GM19455 (cell line): Measurements from ENCODE around the gene C2orf49.
A peak's percentile ranks its signal among the peaks of the same experiment; 100 is the strongest.
"Not testable (repeated sequence)": the region's sequence is repeated elsewhere in the genome, so short reads cannot be mapped to it uniquely, and the experiment has no call there.

Experiments
- ATAC-seq: cut with Tn5 transposase; IDR thresholded peaks from one replicate; pipeline ENCODE4 v1.9.1; 2021; ENCODE audit not compliant: unreplicated experiment

C2orf49 gene

DNA sequence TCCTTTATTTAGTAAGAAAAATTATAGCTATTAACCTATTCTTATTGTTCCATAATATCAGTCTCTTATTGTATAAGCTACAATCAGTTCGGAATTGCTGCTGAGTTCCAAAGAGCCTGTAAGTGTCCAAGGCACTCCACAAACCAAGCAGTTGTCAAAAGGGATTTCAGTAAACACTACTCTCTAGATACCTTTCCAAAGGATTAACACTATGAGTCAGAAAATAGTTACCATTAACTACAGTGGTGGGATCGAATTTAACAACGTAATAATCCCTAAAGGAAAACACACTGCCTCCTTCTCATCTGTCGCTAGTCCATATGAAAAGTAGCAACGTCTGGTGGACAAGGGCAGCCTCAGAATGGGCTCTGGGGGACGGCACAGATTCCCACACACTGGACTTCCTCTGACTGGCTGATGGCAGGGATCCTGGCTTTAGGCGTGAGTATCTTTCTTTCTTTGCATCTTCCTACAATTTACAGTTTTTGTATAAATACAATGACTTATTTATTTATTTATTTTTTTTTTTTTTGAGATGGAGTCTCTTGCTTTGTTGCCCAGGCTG is 16.6 kb upstream of the C2orf49 start:
- no peak for ATAC-seq

DNA sequence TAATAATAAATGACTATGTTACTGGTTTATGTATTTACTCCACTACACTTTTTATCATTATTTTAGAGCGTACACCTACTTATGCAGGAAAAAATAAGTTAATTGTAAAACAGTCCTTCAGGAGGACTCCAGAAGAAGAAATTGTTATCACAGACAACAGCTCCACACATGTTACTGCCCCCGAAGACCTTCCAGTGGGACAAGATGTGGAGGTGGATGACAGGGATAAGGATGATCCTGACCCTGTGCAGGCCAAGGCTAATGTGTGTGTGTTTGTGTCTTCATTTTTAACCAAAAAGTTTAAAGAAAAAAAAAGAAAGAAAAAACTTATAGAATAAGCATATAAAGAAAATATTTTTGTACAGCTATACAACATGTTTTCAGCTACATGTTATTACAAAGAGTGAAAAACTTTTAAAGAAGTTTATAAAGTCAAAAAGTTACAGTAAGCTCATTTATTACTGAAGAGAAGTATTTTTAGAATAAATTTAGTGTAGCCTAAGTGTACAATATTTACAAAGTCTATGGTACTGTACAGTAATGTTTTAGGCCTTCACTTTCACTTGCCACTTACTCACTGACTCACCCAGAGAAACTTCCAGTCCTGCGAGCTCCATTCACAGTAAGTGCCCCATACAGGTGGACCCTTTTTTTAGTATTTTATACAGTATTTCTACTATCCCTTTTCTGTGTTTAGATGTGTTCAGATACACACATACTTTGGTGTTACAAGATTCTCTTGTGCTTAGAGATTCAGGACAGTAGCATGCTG is 15.3 kb upstream of the C2orf49 start:
- no peak for ATAC-seq

DNA sequence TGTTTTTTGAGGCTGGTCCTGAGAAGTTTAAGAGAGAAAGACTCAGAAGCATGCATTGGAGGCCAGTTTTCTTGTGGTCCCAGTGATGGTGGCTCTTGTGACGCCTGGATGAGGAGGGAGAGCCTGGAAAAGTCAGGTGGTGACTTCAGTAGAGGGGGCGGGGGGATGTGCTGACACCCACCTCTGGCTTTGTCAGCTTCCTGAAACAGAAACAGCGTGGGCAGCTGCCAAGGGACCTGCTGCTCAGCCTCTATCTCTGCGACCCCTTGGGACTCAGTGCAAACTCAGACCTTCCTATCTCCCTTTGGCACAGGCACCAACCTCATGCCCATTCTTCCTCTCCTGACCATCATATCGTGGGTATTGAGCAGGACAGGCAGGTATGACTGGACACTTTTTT is 14.2 kb upstream of the C2orf49 start:
- no peak for ATAC-seq

DNA sequence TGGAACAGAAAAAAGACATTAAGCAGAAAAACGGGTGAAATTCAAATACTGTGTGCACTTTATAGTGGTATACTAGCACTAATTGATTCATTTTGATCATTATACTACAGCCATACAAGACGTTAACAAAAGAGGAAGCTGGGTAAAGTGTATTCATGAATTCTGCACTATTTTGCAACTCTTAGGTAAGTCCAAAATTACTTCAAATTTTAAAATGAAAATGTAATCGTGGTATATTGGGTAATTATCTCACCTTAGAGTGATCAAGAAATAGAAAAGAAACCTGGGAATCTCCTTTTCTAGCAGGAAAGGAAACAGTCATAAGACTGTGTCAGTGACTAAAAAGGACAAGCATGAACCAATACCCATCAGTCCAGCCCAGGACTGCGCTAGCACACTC is 13.2 kb upstream of the C2orf49 start:
- ATAC-seq = no peak

DNA sequence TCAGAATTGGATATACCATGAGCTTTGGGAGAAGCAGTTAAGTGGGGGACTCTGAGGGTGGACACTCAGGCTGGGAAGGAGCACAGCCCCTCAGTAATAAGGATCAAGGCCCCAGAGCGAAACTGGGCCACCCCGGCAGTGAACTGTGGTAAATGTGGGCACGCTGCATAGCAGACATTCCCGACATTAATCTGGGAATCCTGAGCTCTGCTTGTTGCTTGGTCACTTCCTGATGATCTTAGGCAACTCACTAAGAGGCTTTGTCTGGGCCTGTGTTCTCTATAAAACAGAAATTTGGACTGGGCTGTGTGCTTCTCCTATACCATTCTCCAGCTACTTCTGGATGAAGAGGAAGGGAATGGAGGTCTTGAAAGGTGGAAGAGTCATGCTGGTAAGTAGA is 12.6 kb upstream of the C2orf49 start:
- no peak for ATAC-seq

DNA sequence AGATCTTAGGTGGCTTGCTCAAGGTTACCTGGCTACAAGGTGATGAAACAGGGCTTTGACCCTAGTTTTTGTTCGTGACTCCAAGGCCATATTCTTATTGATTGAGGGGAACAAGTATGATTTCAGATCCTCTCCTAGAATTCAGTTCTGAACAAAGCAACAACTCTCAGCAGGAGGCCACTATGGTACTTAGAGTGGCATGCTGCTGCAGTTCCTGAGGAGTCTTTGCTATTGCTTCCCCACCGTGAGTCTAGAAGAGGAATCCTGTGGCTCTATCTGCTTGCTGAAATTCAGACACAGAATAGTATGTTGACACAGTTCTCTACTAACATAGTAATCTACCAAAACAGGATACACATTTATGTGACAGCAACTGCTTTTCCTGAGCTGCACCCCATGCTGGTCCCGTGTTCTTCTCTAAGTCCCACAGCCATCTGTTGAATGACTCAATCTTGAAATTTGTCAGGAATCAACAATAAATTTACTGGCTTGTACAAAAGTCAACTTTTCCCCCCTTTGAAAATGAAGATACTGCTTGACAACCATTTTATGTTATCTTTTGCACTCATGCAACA is 11.9 kb upstream of the C2orf49 start:
- ATAC-seq = no peak

DNA sequence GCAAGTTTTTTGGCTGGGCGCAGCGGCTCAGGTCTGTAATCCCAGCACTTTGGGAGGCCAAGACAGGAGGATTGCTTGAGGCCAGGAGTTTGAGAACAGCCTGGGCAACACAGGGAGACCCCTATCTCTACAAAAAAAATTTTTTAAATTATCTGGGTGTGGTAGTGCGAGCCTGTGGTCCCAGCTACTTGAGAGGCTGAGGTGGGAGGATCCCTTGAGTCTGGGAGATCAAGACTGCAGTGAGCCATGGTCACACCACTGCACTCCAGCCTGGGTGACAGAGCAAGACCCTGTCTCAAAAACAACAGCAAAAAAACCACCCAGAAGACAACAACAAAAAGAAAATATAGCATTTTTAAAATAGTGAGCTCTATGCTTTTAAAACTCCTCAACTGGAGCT is 10.1 kb upstream of the C2orf49 start:
- ATAC-seq = not testable (repeated sequence)

DNA sequence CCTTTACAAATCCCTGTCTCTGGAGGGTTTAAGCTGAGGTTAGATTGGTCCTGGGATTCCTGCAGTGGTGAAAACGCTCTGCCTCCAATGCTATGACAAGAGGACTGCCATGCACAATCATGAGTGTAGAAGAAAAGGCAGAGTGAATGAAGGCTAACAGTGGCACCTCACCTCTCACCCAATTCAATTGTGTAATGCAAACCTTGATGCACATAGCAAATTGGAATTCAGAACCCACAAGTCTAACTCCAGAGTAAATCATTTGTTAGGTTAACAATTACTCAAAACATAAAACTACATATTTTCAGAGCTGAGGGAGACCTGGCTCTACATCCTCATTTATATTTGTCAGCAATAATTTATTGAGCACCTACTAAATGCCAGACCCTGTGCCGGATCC is 9.7 kb upstream of the C2orf49 start:
- ATAC-seq = no peak

DNA sequence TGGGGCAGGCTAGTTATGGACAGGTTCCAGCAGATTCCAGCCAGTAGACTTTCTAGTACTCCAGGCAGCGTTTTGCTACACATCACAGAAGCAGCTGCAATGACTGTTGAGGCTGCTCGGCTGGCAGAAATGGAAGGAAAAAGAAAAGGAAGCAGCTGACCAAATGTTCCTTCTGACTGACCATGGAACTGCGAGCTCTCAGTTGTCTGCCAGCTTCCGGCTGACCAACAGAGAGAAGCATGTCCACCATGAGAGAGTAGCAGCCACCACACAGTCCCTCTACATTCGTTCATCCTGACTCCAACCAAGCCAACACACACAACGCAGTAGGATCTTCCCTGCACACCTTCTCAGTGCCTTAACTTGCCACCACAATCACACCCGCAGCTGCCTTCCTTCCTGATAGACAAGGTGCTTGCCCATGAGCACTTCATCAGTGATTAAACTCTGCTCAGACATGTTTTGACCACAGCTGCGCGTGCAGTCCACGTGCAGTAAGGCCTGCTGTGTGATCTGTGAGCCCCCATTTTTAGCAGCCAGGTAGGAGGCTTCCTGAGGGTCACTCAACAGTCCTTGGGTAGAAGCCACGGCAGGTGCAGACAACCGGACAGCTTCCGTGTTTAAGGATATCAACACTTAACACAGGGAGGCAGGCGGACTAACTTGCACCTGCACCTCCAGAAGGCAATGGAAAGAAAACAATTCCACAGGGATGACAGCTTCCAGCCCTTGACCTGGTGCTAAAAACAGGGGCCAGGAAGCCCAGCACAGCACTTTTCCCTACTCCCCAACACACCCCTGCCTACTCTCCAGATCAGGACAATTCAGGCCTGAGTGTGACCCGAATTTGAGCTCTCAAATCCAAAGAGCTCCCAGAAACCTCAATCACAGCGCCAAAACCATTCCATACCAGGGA is 8.8 kb upstream of the C2orf49 start:
- no peak for ATAC-seq

DNA sequence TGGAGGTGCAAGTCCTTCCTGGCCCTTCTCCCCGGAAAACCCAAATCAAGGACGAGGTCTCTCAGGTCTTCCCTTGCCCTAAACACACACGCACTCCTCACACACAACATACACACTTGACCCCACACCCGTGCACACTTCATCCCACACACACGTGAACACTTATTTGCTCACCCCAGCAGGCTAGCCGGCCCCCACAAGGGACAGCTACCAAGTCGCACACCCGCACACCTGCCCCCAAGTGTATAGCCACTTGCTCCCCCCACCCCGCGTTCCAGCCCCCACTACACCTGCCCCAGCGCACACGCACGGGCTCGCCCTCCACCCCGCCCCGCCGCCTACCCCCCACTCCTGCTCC is 8.2 kb upstream of the C2orf49 start:
- peak; percentile 8 for ATAC-seq

DNA sequence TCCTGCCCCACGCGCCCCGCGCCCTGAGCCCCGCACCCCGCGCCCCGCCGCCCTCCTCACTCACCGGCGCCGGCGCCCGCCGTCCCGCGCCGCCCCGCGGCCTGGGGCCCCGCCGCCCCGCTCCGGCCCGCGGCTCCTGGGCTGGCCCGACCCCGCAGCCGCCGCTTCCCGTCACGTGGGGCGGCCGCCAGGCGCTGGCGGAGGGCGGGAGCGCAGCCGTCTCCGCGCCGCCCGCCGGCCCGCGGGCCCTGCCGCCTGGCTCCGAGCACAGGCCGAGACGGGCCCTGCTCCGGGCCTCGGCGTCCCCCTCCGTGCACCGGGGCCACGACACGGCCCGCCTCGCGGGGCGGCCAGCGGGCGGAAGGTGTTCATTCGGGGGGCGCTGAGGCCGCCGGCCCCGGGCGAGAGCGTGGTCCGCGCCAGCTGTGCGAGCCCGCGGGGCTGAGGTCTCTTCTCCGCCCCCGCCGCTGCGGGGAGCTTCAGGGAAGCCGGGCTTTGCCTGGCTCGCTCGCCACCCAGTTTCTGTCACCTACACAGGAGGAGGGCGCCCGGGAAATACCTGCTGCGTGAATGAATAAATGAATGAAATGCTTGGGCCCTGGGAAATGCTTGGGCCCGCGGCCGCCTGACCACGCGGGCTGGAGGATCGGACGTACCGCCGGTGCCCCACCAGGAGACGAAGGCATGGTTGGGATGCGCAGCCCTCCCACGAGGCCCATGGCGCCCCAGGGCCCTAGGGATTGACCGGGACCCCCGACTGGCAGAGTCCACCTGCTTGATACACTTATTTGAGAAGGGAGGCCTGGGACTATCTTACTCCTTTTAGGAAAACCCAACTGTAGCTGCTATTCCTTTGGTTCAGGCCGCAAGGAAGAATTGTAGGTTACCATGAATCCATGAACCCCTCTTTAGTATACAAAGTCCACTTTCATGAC is 7.5 kb upstream of the C2orf49 start, which contains the start of gene TGFBRAP1:
Gene TGFBRAP1 (minus strand): TSS at position 175 of the 935 bp plus-strand sequence. CDS start 21,434 bp downstream, outside the sequence.
- peak; percentile 79 for ATAC-seq

DNA sequence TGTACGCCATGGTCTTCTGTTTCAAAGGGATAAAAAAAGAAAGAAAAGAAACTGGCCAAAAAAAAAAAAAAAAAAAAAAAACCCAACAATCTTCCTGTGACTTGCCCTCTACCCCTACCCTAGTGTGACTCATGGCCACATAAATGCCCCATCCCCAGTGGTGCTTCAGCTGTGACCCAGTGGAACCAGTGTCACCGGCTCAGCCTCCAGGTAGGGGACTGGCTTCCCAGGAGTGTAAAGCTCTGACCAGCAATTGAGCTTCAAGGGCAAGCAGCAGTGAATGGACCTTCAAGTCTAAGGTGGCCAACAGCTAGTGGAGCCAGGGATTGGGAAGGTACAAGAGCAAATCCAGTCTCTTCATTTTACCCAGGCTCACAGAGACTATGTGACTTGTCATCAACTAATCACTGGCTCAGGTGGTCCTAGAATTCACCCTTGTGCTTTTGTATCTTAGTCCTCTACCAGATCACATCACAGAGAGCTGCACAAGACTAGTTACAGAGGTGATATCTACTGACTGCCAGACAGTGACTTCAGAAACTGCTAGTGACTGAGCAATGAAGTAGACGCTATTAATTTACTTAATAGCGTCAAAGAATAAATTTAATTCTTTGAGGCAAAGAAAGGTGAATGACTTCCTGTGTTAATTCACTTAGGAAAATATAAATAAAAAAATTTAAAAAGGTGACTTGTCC is 6.5 kb upstream of the C2orf49 start:
- no peak for ATAC-seq

DNA sequence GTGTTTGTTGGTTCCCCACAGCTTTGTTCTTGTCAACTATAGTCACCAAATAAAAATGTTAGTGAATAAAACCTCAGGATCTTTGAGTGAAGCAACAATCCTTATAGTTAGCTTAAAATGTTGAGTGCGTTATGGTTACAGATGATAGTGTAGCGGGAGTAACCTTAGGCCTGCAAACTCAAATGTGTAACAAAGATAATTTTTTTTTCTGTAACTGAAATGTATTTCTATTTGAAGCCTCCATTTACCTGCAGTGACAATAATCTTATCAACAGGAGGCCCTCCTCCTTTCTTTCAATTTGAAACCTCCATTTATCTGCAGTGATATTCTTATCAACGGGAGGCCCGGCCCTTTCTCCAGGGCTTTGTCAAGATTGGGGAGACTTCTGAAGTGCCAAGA is 3.1 kb upstream of the C2orf49 start:
- ATAC-seq = no peak

DNA sequence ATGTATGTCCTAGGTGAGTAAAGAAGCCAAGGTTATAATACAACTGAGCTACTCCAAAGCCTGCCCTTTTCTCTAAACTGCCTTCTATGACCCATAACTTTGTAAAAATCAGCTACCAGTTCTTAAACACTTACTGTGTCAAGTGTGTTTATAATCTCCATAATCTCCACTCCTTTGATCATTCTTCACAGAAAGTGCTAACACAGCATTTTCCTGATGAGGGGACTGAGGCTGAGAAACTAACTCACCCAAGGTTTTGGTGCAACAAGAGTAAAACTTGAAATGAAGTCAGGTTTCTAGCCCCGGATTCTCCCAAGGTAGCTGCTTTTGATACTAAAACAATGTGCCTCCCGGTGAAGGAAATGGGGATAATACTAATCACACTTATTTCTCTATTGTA is 1.9 kb upstream of the C2orf49 start:
- no peak for ATAC-seq

DNA sequence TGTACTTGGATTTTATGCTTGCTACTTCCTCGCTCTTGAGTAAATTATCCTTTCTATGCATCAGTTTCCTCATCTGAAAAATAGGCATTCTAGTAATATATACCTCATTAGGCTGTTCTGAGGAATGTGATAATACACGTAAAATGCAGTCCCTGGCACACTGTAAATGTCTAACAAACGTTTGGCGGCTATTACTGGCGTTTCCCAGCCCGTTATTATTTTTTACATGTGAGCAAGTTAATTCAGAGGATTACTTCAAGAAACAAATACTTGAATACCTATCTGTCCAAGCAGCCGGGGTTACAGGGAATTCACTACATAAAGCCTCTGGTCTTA is 586 bp upstream of the C2orf49 start:
- no peak for ATAC-seq

DNA sequence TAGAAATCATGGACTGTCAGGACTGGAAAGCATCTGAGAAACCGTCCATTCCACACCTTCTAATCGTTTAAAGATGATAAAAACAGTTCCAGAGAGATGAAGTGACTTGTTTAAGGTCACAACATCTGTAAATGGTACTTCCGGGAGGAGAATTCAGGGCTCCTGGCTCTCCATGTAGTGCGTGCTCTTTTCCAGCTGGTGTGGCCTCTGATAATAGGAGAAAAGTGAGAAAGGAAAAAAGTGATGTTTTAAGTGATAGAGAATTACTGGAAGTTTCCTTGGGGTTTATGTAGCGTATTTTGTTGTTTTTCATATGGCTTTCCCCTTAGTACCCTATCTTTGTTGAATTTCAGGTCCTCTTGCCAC is 663 bp downstream of the C2orf49 start:
- peak; percentile 24 for ATAC-seq

DNA sequence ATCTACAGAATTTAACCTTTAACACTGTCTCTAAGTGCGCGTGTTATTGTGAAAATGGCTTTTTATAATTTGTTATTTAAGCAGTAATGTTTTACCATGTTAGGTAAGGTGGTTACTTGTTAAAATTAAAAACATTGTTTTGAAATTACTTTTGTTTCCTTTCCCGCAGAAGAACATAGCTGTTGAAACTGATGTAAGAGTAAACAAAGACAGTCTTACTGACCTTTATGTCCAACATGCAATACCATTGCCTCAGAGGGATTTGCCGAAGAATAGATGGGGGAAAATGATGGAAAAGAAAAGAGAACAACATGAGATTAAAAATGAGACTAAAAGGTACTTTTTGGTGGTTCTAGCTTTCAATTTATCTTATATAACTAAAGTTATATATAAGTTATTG is 2.1 kb downstream of the C2orf49 start:
- ATAC-seq = no peak

DNA sequence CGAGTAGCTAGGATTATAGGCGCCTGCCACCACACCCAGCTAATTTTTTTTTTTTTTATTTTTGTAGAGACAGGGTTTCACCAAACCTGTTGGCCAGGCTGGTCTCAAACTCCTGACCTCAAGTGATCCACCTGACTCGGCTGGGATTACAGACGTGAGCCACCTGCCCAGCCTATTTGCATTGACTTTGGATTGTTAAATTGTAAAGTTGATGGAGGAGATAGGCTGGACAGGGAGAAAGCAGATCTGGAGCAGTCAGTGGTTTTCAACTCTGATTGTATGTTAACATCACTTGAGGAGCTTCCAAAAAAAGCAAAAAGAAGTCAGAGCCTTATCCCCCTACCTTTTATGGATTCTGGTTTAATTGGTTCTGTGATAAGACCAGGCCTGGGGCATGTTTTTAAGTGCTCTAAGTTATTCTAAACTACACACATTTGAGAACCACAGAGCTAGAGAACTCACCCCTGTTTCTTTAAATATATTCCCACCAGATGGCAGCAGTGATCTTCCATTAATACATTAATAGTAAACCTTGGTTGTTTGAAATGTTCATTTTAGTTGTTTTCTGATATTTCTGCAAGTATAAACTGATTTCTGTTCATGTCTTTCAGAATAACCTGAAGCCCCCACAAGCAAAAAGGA is 7.5 kb downstream of the C2orf49 start:
- no peak for ATAC-seq

DNA sequence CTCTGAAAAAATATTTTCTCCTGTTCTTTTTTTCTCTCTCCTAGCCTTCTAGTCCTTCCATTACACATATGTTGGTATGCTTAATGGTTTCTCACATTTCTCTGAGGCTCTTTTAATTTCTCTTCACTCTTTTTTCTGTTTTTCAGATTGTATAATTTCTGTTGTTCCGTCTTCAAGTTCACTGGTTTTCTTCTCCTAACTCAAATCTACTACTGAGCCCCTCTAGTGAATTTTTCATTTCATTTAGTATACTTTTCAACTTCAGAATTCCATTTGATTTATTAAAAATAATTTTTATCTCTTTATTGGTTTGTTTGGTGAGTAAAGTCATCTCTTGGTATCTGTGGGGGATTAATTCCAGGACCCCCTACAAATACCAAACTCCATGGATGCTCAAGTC is 19.8 kb downstream of the C2orf49 start:
- no peak for ATAC-seq

DNA sequence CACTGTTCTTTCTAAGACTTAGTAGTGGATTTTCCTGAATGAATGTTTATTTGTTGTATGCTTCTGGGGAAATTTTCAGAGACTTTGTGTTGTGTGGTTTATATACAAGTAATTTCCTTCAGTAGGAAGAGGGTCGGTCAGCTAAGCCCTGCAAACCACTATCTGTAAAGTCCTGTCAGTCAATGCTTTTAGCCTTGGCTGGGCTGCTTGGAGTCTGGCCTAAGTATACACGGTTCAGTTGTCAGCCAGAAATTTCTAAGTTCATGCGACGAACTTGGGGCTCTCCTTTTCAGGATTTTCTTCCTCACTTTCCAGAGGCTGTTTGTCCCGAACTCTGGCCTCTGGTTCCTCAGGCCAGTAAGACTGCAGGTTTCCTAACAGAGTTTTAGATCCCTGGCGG is 21.3 kb downstream of the C2orf49 start:
- no peak for ATAC-seq
